ENCODE results near the gene SPECC1L.

SPECC1L gene

DNA sequence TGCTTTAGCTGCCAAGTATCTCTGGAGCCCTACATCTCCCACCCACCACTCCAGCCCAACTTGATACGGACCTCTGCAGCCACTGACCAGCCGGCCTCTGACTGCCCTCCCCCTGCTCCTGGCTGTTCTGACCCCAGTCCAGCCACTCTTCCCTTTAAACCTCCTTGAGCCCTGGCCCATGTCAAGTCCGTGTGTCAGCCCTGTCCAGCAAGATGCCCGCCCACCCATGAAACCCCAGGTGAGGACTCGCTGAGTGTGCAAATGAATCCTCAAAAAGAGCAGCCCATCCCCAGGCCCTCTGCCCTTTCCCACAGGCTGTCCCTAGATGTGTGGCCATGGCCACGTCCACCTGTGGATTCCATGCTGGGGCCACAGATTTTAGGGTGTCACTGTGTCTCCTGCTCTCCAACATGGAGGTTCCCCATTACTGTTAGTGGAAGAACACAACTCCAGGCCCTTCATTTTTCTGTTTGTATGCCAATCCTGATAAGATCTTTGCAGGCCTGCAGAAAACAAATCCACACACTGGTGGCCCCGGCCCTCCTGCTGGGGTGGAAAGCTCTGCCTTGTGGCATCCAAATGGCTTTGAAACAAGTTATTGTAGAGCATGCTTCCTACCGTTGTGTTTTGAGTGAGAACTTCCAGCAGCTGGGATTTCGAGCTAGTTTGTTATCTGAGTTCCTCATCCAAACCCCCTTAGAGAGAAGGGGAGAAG, 134.1 kb downstream of the SPECC1L start:
- DNase-seq, result no peak

DNA sequence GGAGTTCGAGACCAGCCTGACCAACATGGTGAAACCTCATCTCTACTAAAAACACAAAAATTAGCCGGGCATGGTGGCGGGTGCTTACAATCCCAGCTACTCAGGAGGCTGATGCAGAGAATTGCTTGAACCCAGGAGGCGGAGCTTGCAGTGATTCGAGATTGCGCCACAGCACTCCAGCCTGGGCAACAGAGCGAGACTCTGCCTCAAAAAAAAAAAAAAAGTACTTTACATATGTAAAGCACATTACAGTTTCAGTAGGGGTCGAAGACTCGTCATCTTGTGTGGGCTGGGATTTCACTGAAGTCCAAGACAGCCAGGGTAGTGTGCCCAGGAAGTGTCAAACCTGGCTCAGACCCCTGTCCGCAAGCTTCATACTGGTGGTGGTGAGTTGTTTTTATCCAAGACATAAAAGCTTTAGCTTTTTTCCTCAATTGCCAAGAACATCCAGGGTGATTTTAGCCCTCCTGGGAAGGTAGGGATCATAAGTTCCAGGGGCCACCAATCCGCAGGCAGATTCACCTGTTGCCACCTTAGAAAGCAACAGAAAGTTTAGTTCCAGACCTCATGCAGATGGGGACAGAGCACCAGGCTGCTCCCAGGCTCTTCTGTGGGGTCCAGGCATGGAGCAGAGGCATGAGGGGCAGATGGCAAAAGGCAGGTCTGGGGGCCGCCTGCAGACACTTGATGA, 135.1 kb downstream of the SPECC1L start:
- DNase-seq, result peak in 1 of 2 donors; percentile 15

- DNase-seq, result no peak
These were observed 136.0 kb downstream of the SPECC1L start for GRCh38 chr22:24406322-24407277.

DNA sequence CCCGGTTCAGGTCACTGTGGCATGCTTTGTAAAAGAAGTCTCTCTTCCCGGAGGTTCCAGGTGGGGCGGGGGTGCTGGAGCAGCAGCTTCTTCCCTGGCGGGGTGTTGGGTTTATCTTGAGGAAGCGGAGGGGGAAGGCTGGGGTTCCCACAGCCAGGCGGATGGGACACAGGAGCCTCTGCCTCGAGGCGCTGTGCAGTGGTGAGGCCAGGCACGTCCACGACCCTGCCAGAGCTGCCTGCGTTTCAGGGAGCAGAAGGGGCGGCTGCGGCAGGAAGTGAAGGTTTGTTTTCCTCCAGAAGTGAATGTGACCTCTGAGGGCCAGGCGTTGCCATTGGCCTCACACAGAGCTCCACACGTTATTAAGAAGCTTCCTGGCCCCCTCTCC, 136.6 kb downstream of the SPECC1L start:
- DNase-seq, result no peak

- DNase-seq, result no peak
These were observed 137.3 kb downstream of the SPECC1L start for GRCh38 chr22:24407884-24408283.

- DNase-seq, result no peak
These were observed 138.0 kb downstream of the SPECC1L start for GRCh38 chr22:24408630-24409029.

- no peak for DNase-seq
These were observed 139.1 kb downstream of the SPECC1L start for GRCh38 chr22:24409707-24410106.

GRCh38 chr22:24410110-24410856, 139.7 kb downstream of the SPECC1L start:
- DNase-seq, result no peak

- DNase-seq, result no peak
These were observed 140.8 kb downstream of the SPECC1L start for GRCh38 chr22:24411256-24412004.

GRCh38 chr22:24412274-24412673, 141.6 kb downstream of the SPECC1L start:
- no peak for DNase-seq

DNA sequence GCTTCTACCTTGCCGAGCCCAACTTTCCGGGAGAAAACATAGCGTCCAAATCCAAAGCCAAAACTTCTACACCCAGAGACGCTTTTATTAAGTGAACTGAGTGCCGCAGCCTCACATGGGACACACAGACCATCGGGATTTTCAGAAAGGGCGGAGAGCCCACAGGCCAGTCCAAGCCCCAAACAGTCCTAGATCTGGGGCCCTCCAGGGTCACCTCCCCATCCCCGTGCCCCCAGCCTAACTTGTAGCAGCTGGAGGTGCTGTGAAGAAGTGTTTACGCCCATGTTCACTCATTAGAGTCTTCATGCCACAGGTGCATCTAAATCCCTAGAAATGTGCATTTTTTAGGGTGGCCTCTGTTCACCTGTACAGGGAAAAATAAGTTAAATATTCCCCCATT, 142.6 kb downstream of the SPECC1L start:
- DNase-seq, result no peak

DNA sequence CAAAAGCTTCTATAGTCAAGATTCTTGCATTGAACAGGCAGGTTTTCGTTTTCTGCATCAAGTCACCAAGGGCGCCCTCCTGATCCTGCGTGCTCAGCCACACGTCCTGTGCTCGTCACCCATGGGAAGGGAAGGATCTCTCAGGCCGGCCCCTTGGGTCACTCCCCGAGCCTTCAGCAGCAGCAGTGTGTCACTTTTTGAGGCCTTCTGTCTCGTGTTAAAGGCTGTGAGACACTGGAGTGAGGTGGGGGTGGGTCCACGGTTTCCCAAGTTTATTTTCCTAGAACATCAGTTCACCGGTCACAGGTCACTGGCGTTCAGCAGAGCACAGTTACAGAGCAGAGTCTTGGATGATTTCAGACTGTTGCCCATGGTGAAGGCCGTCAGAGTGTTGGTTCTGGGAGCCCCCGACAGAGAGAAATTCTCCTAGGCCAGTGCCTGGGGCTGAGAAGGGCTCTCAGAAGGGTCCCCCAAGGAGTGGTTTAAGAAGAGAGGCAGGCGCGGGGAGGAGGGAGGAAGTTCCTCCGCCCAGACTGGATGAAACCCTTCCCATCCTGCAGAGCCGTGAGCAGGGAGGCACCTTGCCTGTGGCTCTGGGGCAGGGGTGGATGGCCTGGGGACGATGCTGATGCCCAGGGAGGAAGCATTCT, 143.2 kb downstream of the SPECC1L start:
- DNase-seq, result no peak

DNA sequence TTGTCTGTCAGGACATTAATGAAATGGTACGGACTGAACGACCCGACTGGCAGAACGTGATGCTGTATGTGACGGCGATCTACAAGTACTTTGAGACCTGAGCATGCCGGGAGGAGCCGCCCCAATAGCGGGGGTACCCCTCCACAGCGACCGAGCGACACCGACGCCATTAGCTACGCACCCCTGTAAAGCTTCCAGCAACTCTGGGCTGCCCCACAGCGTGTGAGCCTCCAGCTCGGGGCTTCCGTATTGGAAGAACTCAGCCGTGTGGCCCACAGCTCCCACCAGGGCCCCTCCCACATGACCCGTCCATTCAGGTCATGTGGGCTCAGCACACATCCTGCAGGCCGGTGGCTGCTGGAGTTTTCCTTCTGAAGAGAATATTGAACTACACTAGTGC, 143.9 kb downstream of the SPECC1L start:
- no peak for DNase-seq

DNA sequence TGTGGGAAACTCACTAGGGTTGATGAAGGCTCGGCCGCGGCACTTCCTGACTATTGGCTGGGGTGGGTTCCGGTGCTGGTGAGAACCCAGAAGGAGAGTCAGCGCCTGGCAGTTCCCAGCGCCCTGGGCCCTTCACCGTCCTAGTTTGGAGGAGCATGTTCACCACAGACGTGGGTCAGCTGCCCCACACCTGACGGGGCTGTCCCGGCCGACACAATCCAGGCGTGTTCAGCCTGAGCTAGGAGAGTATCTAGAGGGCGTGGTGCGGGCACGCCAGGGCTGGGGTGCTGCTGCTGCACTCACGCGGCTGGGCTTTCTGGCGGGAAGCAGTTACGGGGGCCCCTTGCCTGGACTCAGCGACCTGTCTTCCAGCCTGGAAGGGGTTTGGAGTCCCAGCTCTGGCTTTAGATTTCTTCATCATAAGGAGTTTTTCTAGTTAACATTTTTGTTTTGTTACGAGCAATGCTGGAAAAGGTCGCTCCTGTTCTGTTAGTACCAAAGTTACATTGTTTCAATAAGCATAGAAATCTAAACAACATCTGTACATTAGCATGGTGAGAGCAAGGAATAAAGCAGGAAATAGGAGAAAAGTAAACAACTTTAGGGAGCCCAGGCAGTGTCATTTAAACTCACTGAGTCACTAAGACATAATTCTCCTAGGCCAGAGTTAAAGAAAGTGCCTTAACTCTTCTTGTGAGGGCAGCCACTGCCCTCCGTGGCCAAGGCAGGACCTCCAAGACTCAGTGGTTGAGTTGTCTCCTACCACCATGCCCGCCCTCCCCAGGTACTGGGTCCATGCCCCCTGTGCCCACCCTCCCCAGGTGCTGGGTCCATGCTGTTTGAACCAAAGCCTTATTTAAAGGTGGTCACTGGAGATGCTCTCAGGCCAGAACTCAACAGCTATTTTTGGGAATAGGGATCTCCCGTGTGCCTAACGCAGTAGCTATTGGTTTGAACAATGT, 144.6 kb downstream of the SPECC1L start:
- DNase-seq, result no peak

DNA sequence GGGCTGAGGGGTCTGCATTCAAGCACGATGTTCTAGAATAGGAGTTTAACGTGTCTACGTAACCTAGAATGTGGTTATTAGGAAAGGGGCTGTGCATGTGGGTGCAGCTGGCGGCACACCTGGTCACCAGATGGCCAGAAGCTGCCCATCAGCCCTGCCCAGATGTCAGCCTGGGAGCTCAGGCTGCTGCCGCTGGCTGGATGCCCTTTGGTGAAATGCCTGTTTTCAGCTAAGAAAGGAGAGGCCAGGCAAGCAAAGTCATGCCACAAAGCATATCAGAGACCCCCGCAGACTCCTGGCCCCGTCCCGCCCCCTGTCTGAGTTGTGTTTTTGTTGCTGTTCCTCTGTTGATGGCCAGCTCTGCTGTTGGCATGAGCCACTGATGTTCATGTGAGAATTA, 145.5 kb downstream of the SPECC1L start:
- no peak for DNase-seq

DNA sequence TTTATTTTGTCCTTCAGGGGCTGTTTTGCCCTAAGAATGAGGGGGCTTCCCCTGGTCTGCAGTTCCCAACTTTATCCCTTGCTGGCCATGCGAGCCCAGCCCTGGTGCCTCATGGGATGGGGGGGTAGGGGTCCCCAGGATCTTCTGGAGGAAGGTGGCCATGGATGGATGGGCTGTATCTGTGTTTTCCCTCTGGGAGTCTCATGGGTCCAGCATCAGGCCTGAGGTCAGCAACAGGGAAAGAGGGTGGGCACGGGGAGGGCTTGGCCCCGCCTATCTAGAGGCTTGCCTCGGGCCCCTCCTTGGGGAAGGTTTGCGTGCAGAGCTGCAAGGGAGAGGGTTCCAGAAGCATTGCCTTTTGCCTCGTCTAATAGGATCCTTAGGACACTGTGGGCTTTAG, 146.0 kb downstream of the SPECC1L start:
- no peak for DNase-seq

DNA sequence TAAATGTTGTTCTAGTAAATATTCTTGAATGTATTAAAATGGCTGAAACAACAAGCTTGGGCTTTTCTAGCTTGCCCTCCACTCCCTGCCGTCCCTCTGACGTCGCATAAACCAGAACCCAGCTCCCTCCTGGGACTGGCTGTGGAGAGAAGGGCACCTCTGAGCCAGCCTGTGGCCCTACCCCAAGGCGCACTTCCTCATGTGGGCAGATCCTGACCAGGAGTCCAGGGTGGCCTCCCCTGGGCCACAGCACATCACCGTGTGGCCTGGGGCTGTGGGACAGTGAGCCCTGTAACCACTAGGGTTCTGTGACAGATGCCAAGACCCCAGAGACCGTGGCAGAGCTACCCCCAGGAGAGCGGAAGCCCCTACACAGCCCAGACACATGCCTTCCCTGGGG, 146.6 kb downstream of the SPECC1L start:
- no peak for DNase-seq

DNA sequence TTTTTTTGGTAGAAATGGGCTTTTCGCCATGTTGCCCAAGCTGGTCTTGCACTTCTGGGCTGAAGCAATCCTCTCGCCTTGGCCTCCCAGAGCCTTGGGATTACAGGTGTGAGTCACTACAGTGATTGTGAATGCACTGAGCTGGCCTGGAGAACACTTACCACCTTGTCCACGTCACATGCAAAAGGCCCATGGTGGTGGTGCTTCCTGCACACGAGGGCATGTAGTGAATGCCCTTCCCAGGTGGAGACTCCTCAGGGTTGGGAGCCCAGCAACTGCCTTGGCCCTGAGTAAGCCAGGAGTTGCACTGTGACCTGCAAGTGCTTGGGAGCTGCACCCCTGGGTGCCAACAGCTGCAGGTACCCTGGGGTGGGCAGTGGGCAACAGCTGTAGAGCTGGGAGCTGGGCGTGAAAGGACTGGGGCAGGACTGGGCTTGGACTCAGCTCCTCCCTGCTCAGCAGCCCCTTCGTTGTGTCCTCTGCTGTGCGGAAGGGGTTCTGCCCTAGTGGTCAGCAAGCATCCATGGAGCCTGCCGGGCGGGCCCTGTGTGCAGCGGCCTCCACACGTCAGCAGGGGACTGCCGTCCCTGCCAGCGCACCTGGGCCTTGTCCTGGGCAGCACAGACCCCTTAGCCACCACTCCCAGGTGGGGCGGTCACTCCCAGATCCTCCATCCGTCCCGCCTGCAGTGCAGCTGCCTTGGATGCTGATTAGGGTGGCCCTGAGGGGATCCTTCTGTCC, 147.4 kb downstream of the SPECC1L start:
- no peak for DNase-seq

GRCh38 chr22:24418786-24419474, 148.3 kb downstream of the SPECC1L start:
- DNase-seq, result no peak
